ENCODE results near the gene PLCH1.
"Not testable (repeated sequence)": the region's sequence is repeated elsewhere in the genome, so short reads cannot be mapped to it uniquely, and the experiment has no call there.

The PLCH1 gene

DNA sequence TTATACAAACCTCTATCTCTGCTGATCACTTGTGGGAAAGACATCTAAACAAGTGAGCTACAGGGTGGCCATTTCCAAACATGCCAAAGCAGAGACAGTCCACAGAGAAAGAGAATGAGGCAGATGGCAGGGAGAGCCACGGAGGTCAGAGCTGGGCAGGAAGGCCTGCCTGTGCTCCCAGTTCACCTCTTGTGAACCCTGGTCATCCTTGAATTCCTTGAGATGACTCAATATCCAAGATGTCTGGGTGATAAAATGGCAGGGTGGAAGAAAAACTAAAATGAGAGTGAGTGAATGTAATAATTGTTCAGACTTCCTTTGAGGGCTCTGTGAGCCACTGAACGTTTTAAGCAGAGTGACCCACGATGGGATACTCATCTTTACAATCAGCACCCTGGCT, 104.8 kb downstream of the PLCH1 start:
- DNase-seq: no peak

DNA sequence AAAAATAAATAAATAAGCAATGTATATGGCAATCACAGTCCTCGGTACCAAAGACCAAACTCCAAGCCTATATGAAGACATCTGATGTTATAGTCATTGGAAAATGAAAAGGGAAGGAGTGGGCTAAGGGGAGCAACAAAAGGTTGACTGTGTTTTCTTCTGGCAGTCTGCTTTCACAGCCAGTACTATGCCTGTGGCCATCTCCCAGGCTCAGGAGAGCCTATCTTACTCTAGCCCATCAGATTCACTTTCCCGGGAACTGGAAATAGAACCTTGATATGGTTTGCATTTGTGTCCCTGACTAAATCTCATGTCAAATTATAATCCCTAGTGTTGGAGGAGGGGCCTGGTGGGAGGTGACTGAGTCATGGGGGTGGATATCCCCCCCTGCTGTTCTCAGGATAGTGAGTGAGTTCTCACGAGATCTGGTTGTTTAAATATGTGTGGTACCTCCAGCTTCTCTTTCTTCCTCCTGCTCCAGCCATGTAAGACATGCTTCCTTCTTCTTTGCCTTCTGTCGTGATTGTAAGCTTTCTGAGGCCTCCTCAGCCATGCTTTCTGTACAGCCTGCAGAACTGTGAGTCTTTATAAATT, 105.3 kb downstream of the PLCH1 start:
- DNase-seq: no peak

- not testable (repeated sequence) for DNase-seq
Measured at GRCh38 chr3:155638461-155638860, 106.4 kb downstream of the PLCH1 start.

DNA sequence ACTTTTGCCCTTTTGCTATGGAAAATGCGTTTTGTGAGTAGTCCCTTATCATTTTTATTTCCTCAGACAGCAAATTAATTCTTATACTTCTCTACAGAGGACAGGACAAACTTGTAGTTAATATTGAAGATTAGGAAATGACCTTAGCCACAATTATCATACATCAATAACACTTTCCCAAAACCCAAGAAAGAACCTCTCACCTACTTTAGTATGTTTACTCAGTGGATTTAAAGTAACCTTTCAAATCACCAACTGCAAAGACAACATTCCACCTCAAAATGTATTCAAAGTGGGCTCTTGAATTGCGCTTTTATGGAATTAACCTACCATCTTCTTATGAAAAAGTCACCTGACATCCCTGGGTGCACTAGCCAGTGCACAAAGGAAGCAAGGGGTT, 107.3 kb downstream of the PLCH1 start:
- DNase-seq: no peak

GRCh38 chr3:155635056-155635455, 109.8 kb downstream of the PLCH1 start:
- DNase-seq: no peak

DNA sequence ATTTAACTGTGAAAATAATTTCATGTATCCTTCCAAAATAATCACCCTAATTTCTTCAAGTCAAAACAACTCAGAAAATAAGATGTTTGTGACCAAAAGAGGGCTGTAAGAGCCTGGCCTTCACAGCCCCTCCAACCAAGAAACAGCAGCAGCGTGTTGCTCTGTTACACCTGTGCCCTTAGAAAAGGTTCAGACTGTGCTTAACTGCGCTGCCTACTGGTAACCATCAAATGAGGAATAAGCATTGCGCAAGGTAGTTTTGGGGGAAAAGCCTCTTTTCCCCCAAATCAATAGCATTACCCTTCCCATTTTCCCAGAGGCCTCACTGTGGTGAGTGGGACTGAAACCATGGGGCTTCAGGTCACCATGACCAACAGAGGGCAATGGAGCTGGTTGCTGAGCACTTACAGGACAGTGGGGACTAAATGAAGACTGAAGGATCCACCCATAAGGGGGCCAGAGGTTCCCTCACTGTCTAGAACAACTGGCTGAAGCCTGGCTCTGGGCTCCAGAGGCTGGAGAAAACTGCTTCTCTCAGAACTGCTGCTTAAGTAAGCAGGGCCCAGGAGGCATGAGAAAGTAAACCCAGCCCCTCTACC, 110.7 kb downstream of the PLCH1 start:
- no peak for DNase-seq

DNA sequence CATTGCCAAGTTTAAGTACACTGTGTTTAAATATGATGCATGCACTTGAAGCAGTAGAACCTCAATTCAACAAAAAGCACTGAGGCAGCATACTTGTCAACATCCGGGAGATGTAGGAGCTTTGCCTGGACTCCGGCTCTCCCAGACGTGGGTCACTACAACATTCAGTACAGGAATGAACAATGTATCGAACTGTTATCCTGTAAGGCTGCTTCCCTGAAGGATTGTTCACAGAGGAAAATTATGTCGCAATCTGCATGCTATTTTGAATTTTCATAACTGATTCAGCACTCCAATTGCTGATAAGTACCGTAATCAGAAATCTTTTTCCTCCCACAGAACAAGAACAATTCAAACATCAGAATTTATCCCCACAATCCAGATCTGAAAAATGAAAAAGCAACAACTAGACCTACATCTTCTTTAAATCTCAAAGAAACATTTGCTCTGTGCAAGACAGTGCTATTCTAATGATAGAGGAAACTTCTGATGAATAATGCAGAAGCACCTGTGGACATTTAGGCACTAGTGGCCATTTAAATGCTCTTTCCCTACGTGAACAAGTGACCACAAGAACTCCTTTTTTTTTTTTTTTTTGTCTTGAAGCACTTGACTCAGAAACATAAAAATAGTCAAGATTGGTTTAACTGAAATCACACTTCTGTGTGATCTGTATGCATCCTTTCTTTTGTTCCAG, 113.4 kb downstream of the PLCH1 start:
- DNase-seq: no peak

DNA sequence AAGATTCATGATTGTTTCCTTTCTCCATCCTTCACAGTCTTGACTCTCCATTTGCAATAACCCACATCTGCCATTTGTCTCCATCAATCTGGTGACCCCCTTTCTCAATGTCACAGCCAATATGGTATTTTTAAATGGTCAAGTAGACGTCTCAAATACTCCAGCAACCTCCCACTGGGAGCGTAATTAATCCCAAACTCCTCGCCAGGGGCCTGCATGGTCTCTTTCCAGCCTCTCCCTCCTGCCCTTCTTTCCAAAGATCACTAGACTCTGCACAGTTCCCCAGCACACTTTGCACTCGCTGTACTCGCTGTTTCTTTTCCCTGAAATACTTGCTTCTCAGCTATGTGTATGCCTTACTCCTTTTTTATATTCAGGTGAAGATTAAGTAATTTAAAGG, 115.3 kb downstream of the PLCH1 start:
- no peak for DNase-seq

GRCh38 chr3:155629056-155629455, 115.8 kb downstream of the PLCH1 start:
- no peak for DNase-seq

DNA sequence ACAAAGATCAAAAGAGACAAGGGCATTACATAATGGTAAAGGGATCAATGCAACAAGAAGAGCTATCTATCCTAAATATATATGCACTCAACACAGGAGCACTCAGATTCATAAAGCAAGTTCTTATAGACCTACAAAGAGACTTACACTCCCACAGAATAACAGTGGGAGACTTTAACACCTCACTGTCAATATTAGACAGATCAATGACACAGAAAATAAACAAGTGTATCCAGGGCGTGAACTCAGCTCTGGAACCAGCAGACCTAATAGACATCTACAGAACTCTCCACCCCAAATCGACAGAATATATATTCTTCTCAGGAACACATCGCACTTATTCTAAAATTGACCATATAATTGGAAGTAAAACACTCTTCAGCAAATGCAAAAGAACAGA, 122.2 kb downstream of the PLCH1 start:
- DNase-seq: not testable (repeated sequence)

GRCh38 chr3:155620552-155620951, 124.3 kb downstream of the PLCH1 start:
- DNase-seq: not testable (repeated sequence)

- DNase-seq: no peak
Measured at GRCh38 chr3:155619118-155619915, 125.6 kb downstream of the PLCH1 start.

DNA sequence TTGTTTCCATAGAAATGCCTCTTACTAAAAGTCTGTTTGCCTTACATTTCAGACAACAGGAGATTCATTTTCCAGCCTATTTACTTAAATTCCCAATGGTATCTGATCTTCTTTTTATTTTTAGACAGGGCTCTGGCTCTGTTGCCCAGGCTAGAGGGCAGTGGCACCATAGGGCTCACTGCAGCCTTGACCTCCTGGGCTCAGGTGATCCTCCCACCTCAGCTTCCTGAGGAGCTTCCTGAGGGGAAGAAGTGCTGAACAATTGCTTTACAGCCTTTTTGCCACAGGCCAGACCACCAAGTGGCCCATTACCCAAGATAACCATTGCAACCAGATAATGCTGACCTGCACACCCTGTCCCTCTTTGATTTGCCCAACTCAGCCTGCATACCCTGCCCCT, 126.3 kb downstream of the PLCH1 start:
- no peak for DNase-seq

GRCh38 chr3:155617346-155617925, 127.4 kb downstream of the PLCH1 start:
- DNase-seq: no peak

DNA sequence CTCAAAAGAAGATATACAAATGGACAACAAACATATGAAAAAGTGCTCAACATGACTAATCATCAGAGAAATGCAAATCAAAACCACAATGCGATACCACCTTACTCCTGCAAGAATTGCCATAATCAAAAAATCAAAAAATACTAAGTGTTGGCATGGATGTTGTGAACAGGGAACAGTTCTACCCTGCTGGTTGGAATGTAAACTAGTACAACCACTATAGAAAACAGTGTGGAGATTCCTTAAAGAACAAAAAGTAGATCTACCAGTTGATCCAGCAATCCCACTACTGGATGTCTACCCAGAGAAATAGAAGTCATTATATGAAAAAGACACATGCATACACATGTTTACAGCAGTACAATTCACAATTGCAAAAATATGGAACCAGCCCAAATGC, 129.7 kb downstream of the PLCH1 start:
- not testable (repeated sequence) for DNase-seq

DNA sequence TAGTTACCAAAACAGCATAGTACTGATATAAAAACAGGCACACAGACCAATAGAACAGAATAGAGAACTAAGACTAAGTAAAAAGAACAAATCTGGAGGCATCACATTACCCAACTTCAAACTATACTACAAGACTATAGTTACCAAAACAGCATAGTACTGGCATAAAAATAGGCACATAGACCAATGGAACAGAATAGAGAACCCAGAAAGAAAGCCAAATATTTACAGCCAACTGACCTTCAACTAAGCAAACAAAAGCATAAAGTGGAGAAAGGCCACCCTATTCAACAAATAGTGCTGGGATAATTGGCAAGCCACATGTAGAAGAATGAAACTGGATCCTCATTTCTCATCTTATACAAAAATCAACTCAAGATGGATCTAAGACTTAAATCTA, 130.5 kb downstream of the PLCH1 start:
- not testable (repeated sequence) for DNase-seq

GRCh38 chr3:155611456-155611855, 133.4 kb downstream of the PLCH1 start:
- no peak for DNase-seq

DNA sequence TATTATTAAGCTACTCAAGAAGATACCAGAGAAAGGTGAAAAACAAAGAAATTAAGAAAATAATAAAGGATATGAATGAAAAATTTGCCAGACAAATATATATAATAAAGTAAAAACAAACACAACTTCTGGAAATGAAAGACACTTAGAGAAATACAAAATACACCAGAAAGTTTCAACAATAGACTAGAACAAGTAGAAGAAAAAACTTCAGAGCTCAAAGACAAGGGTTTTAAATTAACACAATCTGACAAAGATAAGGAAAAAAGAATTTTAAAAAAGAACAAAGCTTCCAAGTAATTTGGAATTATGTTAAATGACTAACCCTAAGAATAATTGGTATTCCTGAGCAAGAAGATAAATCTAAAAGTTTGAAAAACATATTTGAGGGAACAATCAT, 135.3 kb downstream of the PLCH1 start:
- no peak for DNase-seq

DNA sequence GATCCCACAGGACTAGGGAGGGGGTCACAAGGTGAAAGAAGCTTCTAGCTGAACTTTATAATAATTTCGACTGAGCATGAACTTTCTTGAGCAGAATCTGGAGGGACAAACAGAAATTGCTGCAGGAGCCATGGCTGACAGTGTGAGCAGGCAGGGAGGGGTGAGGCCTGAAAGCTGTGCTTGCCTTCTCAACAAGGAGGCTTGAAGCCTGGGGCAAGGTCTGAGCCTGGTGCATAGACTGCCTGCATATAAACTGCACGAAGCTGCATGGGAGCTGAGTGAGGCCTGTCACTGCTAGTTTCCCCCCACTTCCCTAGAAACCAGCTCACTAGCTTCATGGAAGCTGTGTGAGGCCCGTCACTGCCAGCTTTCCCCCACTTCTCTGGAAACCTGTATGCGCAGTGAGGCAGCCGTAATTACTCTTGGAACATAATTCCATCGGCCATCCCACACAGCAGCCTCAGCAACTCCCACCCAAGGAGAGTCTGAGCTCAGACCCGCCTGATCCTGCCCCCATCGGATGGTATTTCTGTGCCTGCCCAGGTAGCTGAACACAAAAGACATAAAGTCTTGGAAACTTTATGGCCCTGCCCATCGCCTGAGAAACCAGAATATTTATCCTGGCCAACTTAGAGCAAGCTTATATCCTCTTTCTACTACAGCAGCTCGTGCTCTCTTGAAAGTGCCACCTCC, 136.5 kb downstream of the PLCH1 start:
- DNase-seq: no peak

DNA sequence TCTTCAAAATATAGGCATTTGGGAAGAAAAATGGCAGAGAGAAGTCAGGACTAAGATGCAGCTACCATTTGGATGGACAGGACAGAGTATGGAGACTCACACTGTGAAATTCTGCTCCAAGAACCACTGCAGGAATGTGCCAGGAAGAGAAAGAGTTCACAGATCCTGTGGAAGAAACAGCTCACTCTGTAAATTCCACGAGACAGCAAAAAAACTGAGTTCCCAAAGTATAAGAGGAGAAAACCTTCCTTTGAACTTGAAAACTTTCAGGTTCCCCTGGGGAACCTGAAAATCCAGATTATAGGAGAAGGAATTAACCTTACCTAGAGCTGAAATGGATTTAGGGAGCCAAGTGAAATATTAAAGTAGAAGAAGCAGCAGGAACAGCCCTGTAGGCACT, 137.1 kb downstream of the PLCH1 start:
- DNase-seq: no peak

DNA sequence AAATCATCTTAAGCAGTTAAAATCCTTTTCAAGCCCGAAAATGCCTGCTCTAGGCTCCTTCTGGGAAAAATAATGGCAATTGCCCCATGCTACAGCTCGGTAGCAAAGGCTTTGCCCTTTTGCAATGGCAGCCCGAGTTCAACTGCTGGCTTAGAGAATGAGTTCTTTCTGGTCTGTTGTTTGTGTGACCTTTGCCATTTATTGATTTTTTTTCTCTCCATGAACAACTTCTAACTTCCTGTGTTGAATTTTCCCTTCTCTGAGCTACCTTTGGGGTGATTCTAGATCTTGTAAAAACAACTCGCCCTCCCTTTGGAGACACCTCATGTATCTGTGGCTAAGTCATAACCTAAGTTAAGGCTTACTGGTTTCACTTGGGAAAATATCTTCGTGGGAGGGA, 139.3 kb downstream of the PLCH1 start:
- DNase-seq: no peak

- no peak for DNase-seq
Measured at GRCh38 chr3:155604967-155605366, 139.9 kb downstream of the PLCH1 start.

DNA sequence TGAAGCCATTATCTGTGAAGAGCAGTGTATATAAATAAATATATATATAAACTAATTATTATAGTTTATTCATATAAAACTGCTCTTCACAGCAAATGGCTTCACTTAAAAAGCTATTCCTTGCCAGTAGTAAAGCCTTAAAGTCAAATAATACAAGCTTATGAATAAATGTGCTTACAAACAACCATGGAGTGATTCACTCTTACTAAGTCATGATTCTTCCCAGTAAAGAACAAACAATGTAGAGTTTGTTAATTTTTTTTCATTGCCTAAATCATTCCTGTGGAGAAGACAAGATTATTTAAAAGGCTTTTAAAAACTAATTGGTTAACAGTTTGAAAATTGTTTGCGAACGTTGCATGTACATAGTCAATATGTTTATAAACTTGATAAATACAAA, 140.7 kb downstream of the PLCH1 start:
- DNase-seq: no peak

All from right hindlimb (tissue), 1 donor.